GM12801 (cell line): ENCODE data around the gene HOXC5.

Experiments
- CTCF ChIP-seq: IDR thresholded peaks from one replicate; pipeline ENCODE4 v1.5.1; 2011; ENCODE audit warnings: control low read depth; ENCODE audit not compliant: insufficient read length; ENCODE audit errors: extremely low read depth

The HOXC5 gene

GRCh38 chr12:54011665-54012532, 21.0 kb upstream of the HOXC5 start:
- TF ChIP-seq CTCF = no peak

- TF ChIP-seq CTCF = no peak
These were observed 20.0 kb upstream of the HOXC5 start for GRCh38 chr12:54012631-54013409.

- TF ChIP-seq CTCF = no peak
These were observed 18.4 kb upstream of the HOXC5 start for GRCh38 chr12:54014377-54015017.

- no peak for TF ChIP-seq CTCF
These were observed 17.6 kb upstream of the HOXC5 start for GRCh38 chr12:54015018-54015931.

GRCh38 chr12:54016051-54016450, 16.8 kb upstream of the HOXC5 start:
- TF ChIP-seq CTCF = no peak

- TF ChIP-seq CTCF = no peak
These were observed 16.3 kb upstream of the HOXC5 start for GRCh38 chr12:54016478-54016964.
